Uterus (tissue), 4 donors: ENCODE data around the gene CNOT9. TPM values are rescaled to one million over a fixed set of nuclear protein-coding genes. Genes with fewer than 3 reads are reported as not detected.

ENCODE experiments used
- DNase-seq, 2 donors: peaks; one replicate each; pipeline ENCODE4 v3.0.0-alpha.2; 2019 to 2020
- H3K27ac ChIP-seq, 2 donors: fragments of 200-600 bp; sonication (generic); 1 replicate in 1 of 2; 2 replicates in 1 of 2; pipeline ENCODE4 v1.5.1; 2016 to 2018
- H3K27me3 ChIP-seq, 2 donors: fragments of 200-600 bp; sonication (generic); one replicate each; pipeline ENCODE4 v1.5.1; 2018 to 2019; ENCODE audit warnings: control low read depth in 1 of 2
- H3K36me3 ChIP-seq, 2 donors: fragments of 200-600 bp; sonication (generic); one replicate each; pipeline ENCODE4 v1.5.1; 2019; ENCODE audit warnings: control low read depth in 1 of 2
- H3K4me1 ChIP-seq, 2 donors: fragments of 200-600 bp; sonication (generic); one replicate each; pipeline ENCODE4 v1.5.1; 2018 to 2019; ENCODE audit warnings: control low read depth in 1 of 2
- H3K4me3 ChIP-seq, 2 donors: fragments of 200-600 bp; sonication (generic); 1 replicate in 1 of 2; 2 replicates in 1 of 2; pipeline ENCODE4 v1.5.1; 2018 to 2019; ENCODE audit warnings: mild to moderate bottlenecking in 1 of 2
- H3K9me3 ChIP-seq, 2 donors: fragments of 200-600 bp; sonication (generic); one replicate each; pipeline ENCODE4 v1.5.1; 2019; ENCODE audit warnings: control low read depth in 1 of 2
- POLR2A ChIP-seq, 2 donors: fragments of 450-650 bp; IDR thresholded peaks; one replicate each; pipeline ENCODE4 v1.6.1; 2016; ENCODE audit warnings: antibody characterized with exemption in 2 of 2, mild to moderate bottlenecking in 1 of 2, moderate library complexity in 1 of 2
- intact Hi-C: fragments of 100-400 bp; cut with DNase I; formaldehyde crosslinking; loops from one replicate; pipeline ENCODE4 v1.15.1; 2023; ENCODE audit warnings: low total_unique reads
- total RNA-seq, 4 donors: library from RNA; depleted of rRNA in 3 of 4; stranded (reverse); fragments of >200 nt in 3 of 4; gene quantifications; one replicate each; pipeline versions ENCODE4 v1.1.0 to v1.2.4, GENCODE V29; 2014 to 2023
- TF ChIP-seq, protein P1 (sequence below), 4 experiments: fragments of 200-600 bp in 2 of 4; fragments of 450-650 bp in 2 of 4; sonication (generic) in 2 of 4; IDR thresholded peaks; one replicate each; pipeline ENCODE4 v1.5.1; 2016 to 2019; ENCODE audit warnings: antibody characterized with exemption in 4 of 4, mild to moderate bottlenecking in 2 of 4, moderate library complexity in 1 of 4
- donor health status: DM: yes; HTN: yes; CAD: no.

CNOT9 gene
- total RNA-seq, 4 donors from 2014 or later, result 42.1 to 78.2 (median 51.2) TPM

DNA sequence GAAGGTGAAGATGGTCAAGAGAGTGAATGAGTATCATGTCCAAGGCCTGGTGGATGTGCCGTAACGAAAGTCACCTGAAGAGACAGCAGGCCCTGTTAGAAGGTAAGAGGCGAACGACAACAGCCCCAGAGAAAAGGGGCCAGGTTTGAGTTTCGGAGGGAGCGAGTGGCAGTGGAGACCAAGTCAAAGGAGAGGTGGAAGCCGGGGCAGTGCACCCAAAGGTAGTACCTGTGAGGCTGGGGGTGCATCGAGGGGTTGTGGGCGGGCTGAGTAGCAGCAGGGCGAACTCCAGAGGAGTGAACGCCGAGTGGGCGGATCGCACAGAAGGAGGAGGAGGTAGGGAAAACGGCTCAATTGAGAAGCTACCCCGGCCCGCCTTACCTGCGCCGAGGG, 846 bp upstream of the CNOT9 start:
- DNase-seq, result no peak
- no peaks in the 10 kb centered on the region for H3K9me3 ChIP-seq
- H3K27ac ChIP-seq, result peak overlapping the region; percentile 92 to 94
- no peaks in the 10 kb centered on the region for H3K27me3 ChIP-seq
- H3K36me3 ChIP-seq, result no peaks in the 10 kb centered on the region
- intact Hi-C loops, result no loop called here
- TF ChIP-seq, protein P1, sequence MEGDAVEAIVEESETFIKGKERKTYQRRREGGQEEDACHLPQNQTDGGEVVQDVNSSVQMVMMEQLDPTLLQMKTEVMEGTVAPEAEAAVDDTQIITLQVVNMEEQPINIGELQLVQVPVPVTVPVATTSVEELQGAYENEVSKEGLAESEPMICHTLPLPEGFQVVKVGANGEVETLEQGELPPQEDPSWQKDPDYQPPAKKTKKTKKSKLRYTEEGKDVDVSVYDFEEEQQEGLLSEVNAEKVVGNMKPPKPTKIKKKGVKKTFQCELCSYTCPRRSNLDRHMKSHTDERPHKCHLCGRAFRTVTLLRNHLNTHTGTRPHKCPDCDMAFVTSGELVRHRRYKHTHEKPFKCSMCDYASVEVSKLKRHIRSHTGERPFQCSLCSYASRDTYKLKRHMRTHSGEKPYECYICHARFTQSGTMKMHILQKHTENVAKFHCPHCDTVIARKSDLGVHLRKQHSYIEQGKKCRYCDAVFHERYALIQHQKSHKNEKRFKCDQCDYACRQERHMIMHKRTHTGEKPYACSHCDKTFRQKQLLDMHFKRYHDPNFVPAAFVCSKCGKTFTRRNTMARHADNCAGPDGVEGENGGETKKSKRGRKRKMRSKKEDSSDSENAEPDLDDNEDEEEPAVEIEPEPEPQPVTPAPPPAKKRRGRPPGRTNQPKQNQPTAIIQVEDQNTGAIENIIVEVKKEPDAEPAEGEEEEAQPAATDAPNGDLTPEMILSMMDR (IDR thresholded peaks at IDR 0.05), result no peak
- no peak for TF ChIP-seq POLR2A (IDR thresholded peaks at IDR 0.05)
- peaks cover 0 to 13% of the 10 kb centered on the region in 2 donors for H3K4me1 ChIP-seq
- peak overlapping the region; percentile 63 to 95 for H3K4me3 ChIP-seq

DNA sequence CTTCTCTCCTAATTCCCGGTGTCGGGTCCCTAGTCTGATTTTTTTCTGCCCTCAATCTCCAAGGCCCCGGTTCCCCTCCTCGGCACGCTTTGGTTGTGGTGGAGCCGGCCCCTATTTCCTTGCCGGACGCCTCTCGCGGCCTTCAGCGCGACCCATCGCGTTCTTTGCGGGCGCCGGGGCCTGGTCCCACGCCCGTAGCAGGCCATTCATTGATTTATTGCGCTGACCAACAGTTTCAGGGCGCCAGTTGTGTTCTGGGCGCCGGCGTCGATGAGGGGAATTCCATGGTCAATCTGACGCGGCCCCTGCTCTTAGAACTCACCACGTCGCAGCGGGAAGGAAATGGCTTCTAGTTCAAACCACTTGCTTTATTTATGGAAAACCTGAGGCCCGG, 396 bp downstream of the CNOT9 start:
- Histone ChIP-seq H3K4me3 (peak overlapping the region; percentile 63 to 95), H3K27ac (peak overlapping the region; percentile 92 to 94), H3K9me3 (no peaks in the 10 kb centered on the region), H3K36me3 (no peaks in the 10 kb centered on the region), H3K27me3 (no peaks in the 10 kb centered on the region), H3K4me1 (peaks cover 0 to 13% of the 10 kb centered on the region in 2 donors)
- peak; percentile 32 to 40 for DNase-seq
- intact Hi-C loops, result no loop called here
- TF ChIP-seq POLR2A (IDR thresholded peaks at IDR 0.05), result no peak
- TF ChIP-seq, protein P1 (IDR thresholded peaks at IDR 0.05), result no peak

DNA sequence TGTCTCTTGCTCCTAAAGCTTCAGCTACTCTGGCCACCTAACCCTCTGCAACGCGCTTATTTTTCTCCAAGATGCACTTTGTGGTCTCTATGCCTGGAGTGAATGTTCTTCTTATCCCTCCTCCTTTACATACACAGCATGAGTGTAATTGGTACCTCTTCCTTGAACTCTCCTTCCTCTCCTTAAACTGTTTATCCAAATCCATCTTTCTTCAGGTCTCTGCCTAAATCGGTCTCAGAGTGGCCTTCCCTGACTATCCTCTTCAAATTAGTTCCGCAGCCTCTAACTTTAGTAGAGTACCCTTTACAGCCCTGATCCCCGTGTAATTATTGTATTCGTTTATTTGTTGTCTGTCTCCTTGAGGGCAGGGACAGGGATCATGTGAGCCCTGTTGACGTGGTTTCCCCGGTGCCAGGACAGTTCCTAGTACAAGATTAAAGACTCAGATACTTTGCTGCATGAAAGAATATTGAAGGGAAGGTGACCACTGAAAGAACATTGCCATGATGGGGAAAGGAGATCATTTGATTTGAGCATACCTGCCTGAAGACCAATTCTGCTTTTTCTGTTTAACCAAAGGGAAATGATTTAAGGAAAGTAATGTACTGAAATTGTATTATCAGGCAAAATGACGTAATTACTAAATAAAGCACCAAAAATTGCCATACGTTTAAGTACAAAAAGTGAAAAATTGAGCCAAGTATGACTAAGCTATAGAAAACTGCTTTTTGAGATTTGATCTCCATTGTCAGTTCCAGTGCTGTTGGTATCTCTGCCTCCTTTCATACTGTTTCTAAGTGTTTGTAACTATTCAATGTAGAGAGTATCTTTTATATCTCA, 1.2 kb downstream of the CNOT9 start:
- Histone ChIP-seq H3K36me3 (no peaks in the 10 kb centered on the region), H3K9me3 (no peaks in the 10 kb centered on the region), H3K27ac (peak overlapping the region; percentile 92 to 94), H3K27me3 (no peaks in the 10 kb centered on the region), H3K4me1 (peaks cover 0 to 13% of the 10 kb centered on the region in 2 donors), H3K4me3 (peak overlapping the region; percentile 63 to 95)
- intact Hi-C loops, result no loop called here
- DNase-seq, result no peak
- no peak for TF ChIP-seq POLR2A (IDR thresholded peaks at IDR 0.05)
- TF ChIP-seq, protein P1 (IDR thresholded peaks at IDR 0.05), result no peak

DNA sequence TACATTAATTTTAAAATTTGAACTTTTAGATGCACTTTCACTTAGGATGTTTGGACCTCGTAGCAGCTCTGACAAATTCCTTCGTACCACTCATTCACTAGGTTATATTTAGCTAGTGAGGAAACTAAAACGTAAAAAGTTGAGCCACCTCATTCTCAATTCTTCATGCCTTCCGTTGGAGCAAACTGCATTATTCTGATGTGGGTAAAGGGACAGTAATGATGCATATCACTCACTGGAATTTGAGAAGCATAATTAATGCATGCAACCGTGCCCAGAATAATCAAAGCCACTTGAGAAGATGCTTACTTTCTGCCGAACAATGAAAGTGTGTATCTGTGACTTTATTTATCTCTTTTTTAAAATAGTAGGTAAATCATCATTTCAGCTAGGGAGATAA, 2.2 kb downstream of the CNOT9 start:
- no peaks in the 10 kb centered on the region for H3K36me3 ChIP-seq
- TF ChIP-seq, protein P1 (IDR thresholded peaks at IDR 0.05), result no peak
- no peak for TF ChIP-seq POLR2A (IDR thresholded peaks at IDR 0.05)
- intact Hi-C loops, result no loop called here
- no peaks in the 10 kb centered on the region for H3K27me3 ChIP-seq
- peaks cover 0 to 13% of the 10 kb centered on the region in 2 donors for H3K4me1 ChIP-seq
- peak overlapping the region in 1 of 2 donors; percentile 94 for H3K27ac ChIP-seq
- H3K9me3 ChIP-seq, result no peaks in the 10 kb centered on the region
- DNase-seq, result no peak
- no peak overlapping the region for H3K4me3 ChIP-seq

DNA sequence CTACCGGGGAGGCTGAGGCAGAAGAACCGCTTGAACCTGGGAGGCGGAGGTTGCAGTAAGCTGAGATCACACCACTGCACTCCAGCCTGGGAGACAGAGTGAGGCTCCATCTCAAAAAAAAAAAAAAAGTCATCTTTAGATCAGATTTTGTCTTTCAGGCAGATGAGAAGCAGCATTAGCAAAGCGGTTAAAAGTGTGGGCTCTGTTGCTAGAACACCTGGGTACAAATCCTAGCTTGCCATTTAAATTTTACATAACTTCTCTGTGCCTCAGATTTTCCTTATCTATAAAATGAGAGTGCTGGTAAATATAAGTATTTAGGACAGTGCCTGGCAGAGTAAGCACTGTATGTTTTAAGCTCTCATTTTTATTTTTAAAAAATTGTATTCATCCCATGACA, 8.2 kb downstream of the CNOT9 start:
- no peak for DNase-seq
- intact Hi-C loops, result no loop called here

More for the DNA sequence above, 8.2 kb downstream of the CNOT9 start:
- no peaks in the 10 kb centered on the region for H3K27me3 ChIP-seq
- no peaks in the 10 kb centered on the region for H3K36me3 ChIP-seq
- H3K27ac ChIP-seq, result no peak overlapping the region
- no peak overlapping the region for H3K4me3 ChIP-seq
- no peaks in the 10 kb centered on the region for H3K4me1 ChIP-seq
- no peak for TF ChIP-seq POLR2A (IDR thresholded peaks at IDR 0.05)
- TF ChIP-seq, protein P1 (IDR thresholded peaks at IDR 0.05), result no peak
- no peaks in the 10 kb centered on the region for H3K9me3 ChIP-seq
